Endodermal cell (in vitro differentiated cells): ENCODE data around the gene PHETA1. TPM values are rescaled to one million over a fixed set of nuclear protein-coding genes. Genes with fewer than 3 reads are reported as not detected.

Source experiments
- DNase-seq: peaks from one replicate; pipeline ENCODE4 v3.0.0-alpha.2; 2017
- H3K27ac ChIP-seq: 2 replicates; pipeline ENCODE4 v1.5.1; 2013; ENCODE audit warnings: mild to moderate bottlenecking, low read depth, low read length, moderate library complexity
- H3K27me3 ChIP-seq: 2 replicates; pipeline ENCODE4 v1.6.1; 2013; ENCODE audit warnings: mild to moderate bottlenecking, low read length, moderate library complexity; ENCODE audit not compliant: insufficient read depth, control insufficient read depth, poor library complexity, severe bottlenecking
- H3K36me3 ChIP-seq: 2 replicates; pipeline ENCODE4 v1.7.0; 2013; ENCODE audit warnings: mild to moderate bottlenecking, low read length, moderate library complexity; ENCODE audit not compliant: control insufficient read depth, insufficient read depth
- H3K4me1 ChIP-seq: one replicate; pipeline ENCODE4 v1.7.0; 2013; ENCODE audit warnings: low read length; ENCODE audit not compliant: control insufficient read depth, insufficient read depth
- H3K4me3 ChIP-seq: 2 replicates; pipeline ENCODE4 v1.5.1; 2013; ENCODE audit warnings: mild to moderate bottlenecking, low read length, moderate library complexity
- H3K9ac ChIP-seq: 2 replicates; pipeline ENCODE4 v1.6.1; 2013; ENCODE audit warnings: mild to moderate bottlenecking, low read length, moderate library complexity; ENCODE audit not compliant: poor library complexity, severe bottlenecking; ENCODE audit errors: extremely low read depth
- H3K9me3 ChIP-seq: 2 replicates; pipeline ENCODE4 v1.6.1; 2013; ENCODE audit warnings: mild to moderate bottlenecking, low read length, moderate library complexity; ENCODE audit not compliant: control insufficient read depth
- H3K27ac Mint-ChIP-seq: 2 replicates; pipeline ENCODE4 v1.8.0; 2020; ENCODE audit warnings: mixed read lengths
- H3K27me3 Mint-ChIP-seq: 2 replicates; pipeline ENCODE4 v1.8.0; 2021; ENCODE audit warnings: mild to moderate bottlenecking, mixed read lengths; ENCODE audit not compliant: insufficient read depth
- H3K36me3 Mint-ChIP-seq: 2 replicates; pipeline ENCODE4 v1.8.0; 2020; ENCODE audit warnings: low read depth, mixed read lengths
- H3K4me1 Mint-ChIP-seq: 2 replicates; pipeline ENCODE4 v1.8.0; 2020; ENCODE audit warnings: mixed read lengths
- H3K4me3 Mint-ChIP-seq: 2 replicates; pipeline ENCODE4 v1.8.0; 2020; ENCODE audit warnings: mild to moderate bottlenecking, moderate library complexity, mixed read lengths
- H3K9me3 Mint-ChIP-seq: 2 replicates; pipeline ENCODE4 v1.8.0; 2020; ENCODE audit warnings: mild to moderate bottlenecking, mixed read lengths
- WGBS, 2 experiments: methylation state at CpG; one replicate each; pipeline versions ENCODE4 v1.1.5 to v1.1.7; 2013; ENCODE audit warnings: missing lambda C conversion rate in 2 of 2, mixed read lengths in 1 of 2; ENCODE audit not compliant: insufficient coverage in 1 of 2, insufficient read length in 1 of 2; 5-methylcytosine and 5-hydroxymethylcytosine counted together
- long read RNA-seq, 4 experiments: library from polyadenylated mRNA in 2 of 4; library from RNA in 1 of 4; library from capped mRNA in 1 of 4; stranded (forward) in 3 of 4; unstranded in 1 of 4; transcript quantifications; one replicate each; pipeline ENCODE4 v2.0.0, GENCODE V29; 2020 to 2021; ENCODE audit warnings: inconsistent platforms in 1 of 4
- polyA plus RNA-seq, 2 experiments: library from polyadenylated mRNA; stranded (reverse); fragments of 50-300 nt; gene quantifications; one replicate each; pipeline ENCODE4 v1.2.3, GENCODE V29; 2013
- total RNA-seq, 2 donors: library from RNA; stranded (reverse); fragmentation: NEBNext Ultra II Directional in 1 of 2; extraction: Animal tissue kit (Norgen Biotek cat#: 25700) in 1 of 2; gene quantifications; 2 replicates in 1 of 2; 3 replicates in 1 of 2; pipeline ENCODE4 v1.2.1, GENCODE V29; 2021
- TF ChIP-seq, protein P1 (sequence below): fragments of 200-600 bp; sonication (generic); conservative IDR thresholded peaks from 2 replicates; pipeline ENCODE4 v1.5.0; 2021; ENCODE audit warnings: antibody characterized with exemption, mild to moderate bottlenecking

Gene PHETA1
- total RNA-seq = 10 to 100 TPM; 15.0 to 19.2 TPM
- 11.7 TPM for polyA plus RNA-seq (2013, experiment 1 of 2)
- 11.6 TPM for polyA plus RNA-seq (2013, experiment 2 of 2)
- long read RNA-seq, experiment 1, partial matches to known transcripts = 0 of 6 reads
- long read RNA-seq, experiment 1, other reads (novel, unspliced or antisense) = 6 of 6 reads
- long read RNA-seq, experiment 2, partial matches to known transcripts = 6 of 29 reads
- long read RNA-seq, experiment 2, other reads (novel, unspliced or antisense) = 22 of 29 reads
- long read RNA-seq, experiment 3, partial matches to known transcripts = 0 of 33 reads
- long read RNA-seq, experiment 3, other reads (novel, unspliced or antisense) = 33 of 33 reads
- long read RNA-seq, experiment 4 = 0 reads

DNA sequence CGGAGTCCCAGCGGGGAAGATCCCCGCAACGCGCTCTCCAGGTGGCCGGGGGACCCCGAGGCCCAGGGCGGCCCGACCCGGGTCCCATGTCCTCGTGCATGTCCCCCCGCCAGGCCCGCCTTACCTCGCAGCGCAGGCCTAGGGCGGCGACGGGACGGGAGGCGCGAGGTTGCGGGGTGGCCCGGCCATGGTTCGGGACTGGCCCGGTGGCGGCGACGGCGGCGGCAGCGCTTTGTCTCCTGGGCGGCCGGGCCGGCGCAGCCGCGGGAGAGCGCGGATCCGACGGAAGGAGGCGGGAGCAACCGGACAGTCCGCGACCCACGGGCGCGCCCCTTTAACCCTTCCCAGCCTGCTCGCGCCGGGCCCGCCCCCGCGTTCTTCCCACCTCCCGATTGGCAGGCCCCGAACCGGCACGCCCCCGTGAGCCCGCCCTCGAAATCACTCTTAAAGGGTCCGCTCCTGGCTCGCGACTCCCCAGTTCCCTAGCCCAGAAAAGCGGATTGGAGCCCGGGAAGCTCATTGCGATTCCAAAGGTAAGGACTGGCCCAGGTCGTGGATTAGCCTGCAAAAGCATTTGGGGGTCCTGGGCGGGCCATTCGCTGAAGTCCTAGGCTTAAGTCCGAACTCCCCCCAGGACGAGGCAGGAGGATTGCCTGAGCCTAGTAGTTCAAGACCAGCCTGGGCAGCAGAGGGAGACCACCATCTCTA lies at the start of gene PHETA1:
TSS of gene PHETA1 (minus strand) at position 308 of the 708 bp plus-strand sequence. CDS start 5,668 bp downstream, outside the sequence.
- WGBS, 2 experiments = 0 to 1% methylated on average over 22 to 72 of the region's 72 CpGs
- H3K27me3 ChIP-seq = no peaks in the 10 kb centered on the region
- H3K27ac ChIP-seq = peak within 1 kb of the TSS; percentile 72
- Mint-ChIP-seq H3K9me3 (peaks cover 6% of the 10 kb centered on the region), H3K4me3 (peak within 1 kb of the TSS; percentile 73), H3K27ac (no peak within 1 kb of the TSS), H3K27me3 (peaks cover 5% of the 10 kb centered on the region), H3K4me1 (peaks cover 7% of the 10 kb centered on the region), H3K36me3 (peaks cover 21% of the 10 kb centered on the region)
- DNase-seq = peak; percentile 98
- no peaks in the 10 kb centered on the region for H3K4me1 ChIP-seq
- no peaks in the 10 kb centered on the region for H3K9me3 ChIP-seq
- H3K4me3 ChIP-seq = peak within 1 kb of the TSS; percentile 91
- TF ChIP-seq, protein P1, sequence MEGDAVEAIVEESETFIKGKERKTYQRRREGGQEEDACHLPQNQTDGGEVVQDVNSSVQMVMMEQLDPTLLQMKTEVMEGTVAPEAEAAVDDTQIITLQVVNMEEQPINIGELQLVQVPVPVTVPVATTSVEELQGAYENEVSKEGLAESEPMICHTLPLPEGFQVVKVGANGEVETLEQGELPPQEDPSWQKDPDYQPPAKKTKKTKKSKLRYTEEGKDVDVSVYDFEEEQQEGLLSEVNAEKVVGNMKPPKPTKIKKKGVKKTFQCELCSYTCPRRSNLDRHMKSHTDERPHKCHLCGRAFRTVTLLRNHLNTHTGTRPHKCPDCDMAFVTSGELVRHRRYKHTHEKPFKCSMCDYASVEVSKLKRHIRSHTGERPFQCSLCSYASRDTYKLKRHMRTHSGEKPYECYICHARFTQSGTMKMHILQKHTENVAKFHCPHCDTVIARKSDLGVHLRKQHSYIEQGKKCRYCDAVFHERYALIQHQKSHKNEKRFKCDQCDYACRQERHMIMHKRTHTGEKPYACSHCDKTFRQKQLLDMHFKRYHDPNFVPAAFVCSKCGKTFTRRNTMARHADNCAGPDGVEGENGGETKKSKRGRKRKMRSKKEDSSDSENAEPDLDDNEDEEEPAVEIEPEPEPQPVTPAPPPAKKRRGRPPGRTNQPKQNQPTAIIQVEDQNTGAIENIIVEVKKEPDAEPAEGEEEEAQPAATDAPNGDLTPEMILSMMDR = no peak
- peak within 1 kb of the TSS; percentile 74 for H3K9ac ChIP-seq
- H3K36me3 ChIP-seq = peaks cover 12% of the 10 kb centered on the region

- H3K36me3 Mint-ChIP-seq = peaks cover 10% of the 10 kb centered on the region
- no peak overlapping the region for H3K4me3 ChIP-seq
- peaks cover 2% of the 10 kb centered on the region for H3K4me1 Mint-ChIP-seq
- no peak overlapping the region for H3K27ac ChIP-seq
- 97 to 100% methylated on average over 2 to 30 of the region's 30 CpGs for WGBS, 2 experiments
- no peak overlapping the region for H3K4me3 Mint-ChIP-seq
- H3K27me3 Mint-ChIP-seq = no peaks in the 10 kb centered on the region
- no peaks in the 10 kb centered on the region for H3K27me3 ChIP-seq
- H3K9me3 ChIP-seq = no peaks in the 10 kb centered on the region
- no peak for DNase-seq
- H3K36me3 ChIP-seq = no peaks in the 10 kb centered on the region
- no peaks in the 10 kb centered on the region for H3K9me3 Mint-ChIP-seq
- peaks cover 2% of the 10 kb centered on the region for H3K4me1 ChIP-seq
- H3K27ac Mint-ChIP-seq = no peak overlapping the region
- TF ChIP-seq, protein P1 = no peak
- H3K9ac ChIP-seq = no peak overlapping the region
Measured at GRCh38 chr12:111418594-111418880, 49.6 kb upstream of the PHETA1 start.

GRCh38 chr12:111417784-111418593 lies 49.1 kb upstream of the PHETA1 start:
- Mint-ChIP-seq H3K27ac (no peak overlapping the region), H3K4me1 (peaks cover 8% of the 10 kb centered on the region), H3K27me3 (no peaks in the 10 kb centered on the region), H3K4me3 (no peak overlapping the region), H3K9me3 (no peaks in the 10 kb centered on the region), H3K36me3 (peaks cover 10% of the 10 kb centered on the region)
- Histone ChIP-seq H3K27me3 (no peaks in the 10 kb centered on the region), H3K27ac (no peak overlapping the region), H3K9ac (no peak overlapping the region), H3K4me3 (no peak overlapping the region), H3K4me1 (peaks cover 6% of the 10 kb centered on the region), H3K36me3 (no peaks in the 10 kb centered on the region), H3K9me3 (no peaks in the 10 kb centered on the region)
- WGBS, 2 experiments = 92 to 95% methylated on average over 39 to 67 of the region's 67 CpGs
- TF ChIP-seq, protein P1 = no peak
- DNase-seq = no peak
